ENCODE data around the gene NOVA2.

NOVA2 gene

DNA sequence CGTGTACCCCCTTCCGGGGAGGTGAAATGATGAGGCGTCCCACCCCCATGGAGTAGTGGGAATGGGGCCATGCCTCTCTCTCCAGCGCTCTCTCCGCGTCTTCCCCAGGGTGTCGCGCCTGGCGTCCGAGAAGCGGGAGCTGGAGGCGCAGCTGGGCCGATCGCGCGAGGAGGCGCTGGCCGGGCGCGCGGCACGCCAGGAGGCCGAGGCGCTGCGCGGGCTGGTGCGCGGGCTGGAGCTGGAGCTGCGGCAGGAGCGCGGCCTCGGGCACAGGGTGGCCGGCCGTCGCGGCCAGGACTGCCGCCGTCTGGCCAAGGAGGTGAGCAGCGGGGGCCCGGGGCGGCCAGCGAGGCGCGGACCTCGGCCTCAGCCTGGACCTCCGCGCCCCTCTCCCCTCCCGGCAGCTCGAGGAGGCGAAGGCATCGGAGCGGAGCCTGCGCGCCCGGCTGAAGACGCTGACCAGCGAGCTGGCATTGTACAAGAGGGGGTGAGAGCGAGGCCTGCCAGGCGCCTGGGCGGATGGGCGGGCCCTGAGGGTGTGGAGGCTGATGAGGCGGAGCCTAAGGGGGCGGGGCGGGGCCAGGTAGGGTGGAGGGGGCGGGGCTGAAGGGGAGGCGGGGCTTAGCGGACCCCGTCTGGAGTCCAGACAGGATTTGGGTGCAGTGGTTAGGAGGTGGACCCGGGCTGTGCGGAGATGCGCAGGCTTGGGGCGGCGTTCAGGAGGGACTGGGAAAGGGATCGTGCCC, 41.4 kb upstream of the NOVA2 start:
- TF ChIP-seq, protein P1, sequence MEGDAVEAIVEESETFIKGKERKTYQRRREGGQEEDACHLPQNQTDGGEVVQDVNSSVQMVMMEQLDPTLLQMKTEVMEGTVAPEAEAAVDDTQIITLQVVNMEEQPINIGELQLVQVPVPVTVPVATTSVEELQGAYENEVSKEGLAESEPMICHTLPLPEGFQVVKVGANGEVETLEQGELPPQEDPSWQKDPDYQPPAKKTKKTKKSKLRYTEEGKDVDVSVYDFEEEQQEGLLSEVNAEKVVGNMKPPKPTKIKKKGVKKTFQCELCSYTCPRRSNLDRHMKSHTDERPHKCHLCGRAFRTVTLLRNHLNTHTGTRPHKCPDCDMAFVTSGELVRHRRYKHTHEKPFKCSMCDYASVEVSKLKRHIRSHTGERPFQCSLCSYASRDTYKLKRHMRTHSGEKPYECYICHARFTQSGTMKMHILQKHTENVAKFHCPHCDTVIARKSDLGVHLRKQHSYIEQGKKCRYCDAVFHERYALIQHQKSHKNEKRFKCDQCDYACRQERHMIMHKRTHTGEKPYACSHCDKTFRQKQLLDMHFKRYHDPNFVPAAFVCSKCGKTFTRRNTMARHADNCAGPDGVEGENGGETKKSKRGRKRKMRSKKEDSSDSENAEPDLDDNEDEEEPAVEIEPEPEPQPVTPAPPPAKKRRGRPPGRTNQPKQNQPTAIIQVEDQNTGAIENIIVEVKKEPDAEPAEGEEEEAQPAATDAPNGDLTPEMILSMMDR (IDR thresholded peaks at IDR 0.05): no peak
- Histone ChIP-seq H3K4me3 (peak overlapping the region; percentile 81), H3K27ac (peak overlapping the region in 1 of 2 donors; percentile 7)
- no peak for DNase-seq (ENCODE audit: low spot score)

DNA sequence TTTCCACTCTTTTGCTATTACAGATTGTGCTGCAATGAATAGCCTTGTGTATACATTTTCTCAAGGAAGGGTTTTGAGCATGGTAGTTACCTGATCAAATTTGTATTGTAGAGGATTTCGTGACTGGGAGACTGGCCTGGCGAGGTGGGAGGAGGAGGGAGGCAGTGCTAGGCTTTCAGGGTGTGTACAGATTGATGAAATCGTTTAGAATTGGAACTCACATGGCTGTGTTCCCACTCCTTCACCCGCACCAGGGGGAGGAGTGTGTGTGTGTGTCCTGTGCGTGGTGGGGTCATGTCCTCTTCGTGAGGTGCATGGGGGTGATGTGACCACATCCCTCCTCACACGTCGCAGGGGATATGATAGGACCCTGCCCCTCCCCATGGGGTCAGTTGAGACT, 40.9 kb upstream of the NOVA2 start:
- no peak for DNase-seq (ENCODE audit: low spot score)
- Histone ChIP-seq H3K4me3 (peak overlapping the region; percentile 81), H3K27ac (no peak overlapping the region)
- TF ChIP-seq, protein P1 (IDR thresholded peaks at IDR 0.05): no peak

DNA sequence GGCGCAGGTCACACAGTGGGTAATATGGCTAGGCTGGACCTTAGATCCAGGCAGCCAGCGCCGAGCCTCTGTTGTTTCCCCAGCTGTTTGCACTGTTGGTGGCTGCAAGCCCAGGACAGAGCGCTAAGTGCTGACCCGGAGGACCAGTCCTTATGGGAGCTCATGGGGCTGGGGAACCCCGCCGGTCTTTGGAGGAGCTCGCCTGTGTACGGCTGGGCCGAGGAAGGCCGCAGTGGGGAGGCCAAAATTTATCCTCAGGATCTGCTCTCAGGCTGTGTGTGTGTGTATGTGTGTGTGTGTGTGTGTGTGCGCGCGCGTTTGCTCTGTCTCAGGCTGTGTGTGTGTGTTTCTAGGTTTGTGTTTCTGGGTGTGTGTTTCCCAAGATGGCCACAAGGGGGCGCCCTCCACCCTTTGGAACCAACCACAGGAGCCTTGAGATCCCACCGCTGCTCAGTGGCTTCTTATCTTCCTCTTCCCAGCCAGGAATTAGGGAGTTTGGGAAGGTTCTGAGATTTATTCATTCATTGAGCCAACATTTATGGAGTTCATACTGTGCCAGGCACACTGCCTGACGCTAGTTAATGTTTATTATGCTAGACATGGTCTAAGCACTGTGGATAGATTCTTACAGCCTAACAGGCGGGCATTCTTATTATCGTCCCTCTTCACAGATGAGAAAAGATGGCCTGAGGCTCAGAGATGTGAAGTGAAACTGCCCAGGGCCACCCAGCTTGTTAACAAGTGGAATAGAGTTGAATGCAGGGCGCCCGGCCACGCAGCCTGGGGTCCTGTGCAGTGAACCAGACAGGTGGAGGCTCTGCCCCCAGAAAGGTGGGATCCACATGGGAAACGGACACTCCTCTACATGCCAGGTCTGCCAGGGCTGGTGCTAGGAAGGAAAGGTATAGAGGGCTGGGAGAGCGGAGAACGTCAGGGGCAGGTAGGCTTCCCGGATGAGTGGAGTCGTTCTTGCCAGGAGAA, 36.2 kb upstream of the NOVA2 start:
- DNase-seq (ENCODE audit: low spot score): no peak
- H3K4me3 ChIP-seq: no peak overlapping the region
- no peak overlapping the region for H3K27ac ChIP-seq
- TF ChIP-seq, protein P1 (IDR thresholded peaks at IDR 0.05): peak; percentile 86

DNA sequence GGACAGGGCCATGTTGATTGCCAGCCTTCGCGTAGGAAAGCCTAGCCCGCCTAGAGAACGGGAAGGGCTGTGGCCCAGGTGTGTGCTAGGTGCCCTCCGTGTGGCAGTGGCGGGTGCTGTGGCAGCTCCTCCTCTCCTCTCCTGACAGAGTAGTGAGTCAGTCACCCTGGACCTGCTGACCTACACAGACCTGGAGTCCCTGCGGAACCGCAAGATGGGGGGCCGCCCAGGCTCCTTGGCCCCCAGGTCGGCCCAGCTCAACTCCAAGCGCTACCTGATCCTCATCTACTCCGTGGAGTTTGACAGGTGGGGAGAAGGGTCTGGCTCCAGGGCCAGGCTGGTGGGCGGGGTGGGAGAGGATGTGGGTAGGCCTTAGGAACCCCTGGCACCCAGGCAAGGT, 32.7 kb upstream of the NOVA2 start:
- H3K4me3 ChIP-seq: no peak overlapping the region
- H3K27ac ChIP-seq: no peak overlapping the region
- TF ChIP-seq, protein P1 (IDR thresholded peaks at IDR 0.05): no peak
- no peak for DNase-seq (ENCODE audit: low spot score)

DNA sequence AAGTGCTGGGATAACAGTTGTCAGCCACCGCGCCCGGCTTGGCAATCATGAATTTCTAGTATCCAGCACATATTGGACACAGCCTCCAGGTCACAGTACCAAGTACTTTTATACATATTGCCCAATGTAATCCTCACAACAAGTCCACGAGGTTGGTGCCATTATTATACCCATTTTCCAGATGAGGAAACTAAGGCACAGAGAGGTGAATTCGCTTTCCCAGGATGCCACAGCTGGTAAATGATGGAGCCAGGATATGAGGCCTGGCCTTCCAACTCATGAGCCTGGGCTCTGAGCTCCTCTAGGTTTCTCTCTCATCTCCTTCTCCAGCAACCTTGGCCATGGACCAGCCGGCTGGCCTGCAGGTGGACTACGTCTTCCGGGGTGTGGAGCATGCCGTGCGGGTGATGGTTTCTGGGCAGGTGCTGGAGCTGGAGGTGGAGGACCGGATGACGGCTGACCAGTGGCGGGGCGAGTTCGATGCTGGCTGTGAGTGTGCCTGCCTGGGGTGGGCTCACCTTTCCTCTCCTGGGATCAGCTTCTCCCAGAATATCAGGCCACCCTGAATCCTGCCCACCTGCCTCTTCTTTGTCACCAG, 29.1 kb upstream of the NOVA2 start:
- H3K4me3 ChIP-seq: no peak overlapping the region
- H3K27ac ChIP-seq: no peak overlapping the region
- DNase-seq (ENCODE audit: low spot score): no peak
- TF ChIP-seq, protein P1 (IDR thresholded peaks at IDR 0.05): no peak

DNA sequence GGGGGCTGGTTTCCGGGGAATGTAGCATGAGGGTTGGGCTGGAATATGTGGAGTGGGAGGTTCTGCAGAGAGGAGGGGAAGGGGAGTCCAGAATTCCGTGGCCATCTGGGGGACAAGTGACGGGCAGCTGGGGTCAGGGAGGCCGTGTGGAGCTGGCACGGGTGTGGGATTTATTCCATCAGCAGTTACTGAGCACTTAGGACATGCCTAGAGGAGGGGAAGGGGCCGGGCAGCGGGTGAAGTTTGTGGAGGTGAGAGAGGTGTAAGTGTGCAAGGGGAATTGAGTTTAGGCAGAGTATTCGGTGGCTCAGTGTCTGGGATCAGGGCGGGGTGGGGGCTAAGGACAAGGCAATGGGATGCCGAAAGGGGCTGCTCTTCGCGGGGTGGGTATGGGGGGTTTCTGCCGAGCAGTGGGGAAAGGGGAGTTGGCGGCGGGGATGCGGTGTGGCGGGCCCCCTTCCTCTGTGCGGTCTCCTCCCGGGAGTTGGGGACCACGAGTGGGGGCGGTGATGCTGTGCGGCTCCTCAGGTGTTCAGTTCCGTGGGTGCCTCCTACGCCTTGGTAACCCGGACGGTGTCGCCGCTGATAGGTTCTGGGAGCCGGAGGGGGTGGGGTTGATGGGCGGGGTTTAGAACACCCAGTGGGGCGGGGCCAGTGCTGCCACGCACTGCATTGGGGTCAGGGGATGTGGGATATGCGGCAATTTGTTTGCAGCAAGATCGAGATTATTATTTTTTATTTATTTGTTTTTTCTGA, 27.0 kb upstream of the NOVA2 start:
- DNase-seq (ENCODE audit: low spot score): no peak
- Histone ChIP-seq H3K4me3 (peak overlapping the region; percentile 58), H3K27ac (no peak overlapping the region)
- TF ChIP-seq, protein P1 (IDR thresholded peaks at IDR 0.05): no peak
